Subcutaneous adipose tissue (tissue), 4 donors: ENCODE data around the gene AAR2. TPM values are rescaled to one million over a fixed set of nuclear protein-coding genes. Genes with fewer than 3 reads are reported as not detected.

ENCODE experiments used
- CTCF ChIP-seq: fragments of 450-650 bp; IDR thresholded peaks from one replicate; pipeline ENCODE4 v1.5.1; 2016; ENCODE audit warnings: low read depth, mild to moderate bottlenecking, control low read depth, antibody characterized with exemption, moderate library complexity
- total RNA-seq, 4 donors: library from RNA; depleted of rRNA; stranded (reverse); fragments of >200 nt; gene quantifications; one replicate each; pipeline ENCODE4 v1.1.0, GENCODE V29; 2016

Gene AAR2
- total RNA-seq, 4 donors from 2014 or later, result 25.2 to 32.4 (median 30.1) TPM

DNA sequence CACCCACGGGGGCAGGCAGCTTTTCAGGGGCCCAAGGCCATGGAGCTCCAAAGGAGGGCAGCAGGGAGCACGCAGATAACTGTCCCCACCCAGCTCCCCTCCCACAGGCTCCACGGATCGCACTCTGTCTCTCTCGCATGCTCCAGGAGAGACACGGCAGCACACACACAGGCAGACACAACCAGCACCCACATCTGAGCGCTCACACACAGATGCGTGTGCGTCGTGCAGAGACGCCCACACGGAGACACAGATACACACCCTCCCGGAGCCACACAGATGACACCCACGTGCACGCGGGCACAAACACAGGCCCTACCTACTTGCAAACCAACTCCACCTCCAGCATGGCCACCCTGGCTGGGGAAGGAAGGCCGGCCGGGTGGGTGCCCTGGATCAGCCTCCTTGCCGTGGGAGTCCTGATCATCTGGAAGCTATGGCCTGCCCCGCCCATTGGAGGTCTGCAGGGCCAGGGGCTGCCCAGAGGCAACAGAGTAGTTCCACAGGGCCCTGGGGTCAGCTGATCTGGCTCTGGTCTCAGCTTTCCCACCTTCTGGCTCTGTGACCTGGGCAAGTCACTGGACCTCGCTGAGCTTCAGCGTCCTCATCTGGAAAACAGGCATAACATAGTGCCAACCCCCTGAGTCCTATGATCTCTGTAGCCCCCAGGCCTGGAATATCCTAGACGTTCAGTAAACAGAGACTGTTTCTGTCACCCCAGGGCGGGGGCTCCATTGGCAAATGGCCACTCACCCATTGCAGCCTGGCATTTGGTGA, 31.5 kb downstream of the AAR2 start:
- TF ChIP-seq CTCF, result no peak

GRCh38 chr20:36268440-36269342, 32.4 kb downstream of the AAR2 start:
- no peak for TF ChIP-seq CTCF

DNA sequence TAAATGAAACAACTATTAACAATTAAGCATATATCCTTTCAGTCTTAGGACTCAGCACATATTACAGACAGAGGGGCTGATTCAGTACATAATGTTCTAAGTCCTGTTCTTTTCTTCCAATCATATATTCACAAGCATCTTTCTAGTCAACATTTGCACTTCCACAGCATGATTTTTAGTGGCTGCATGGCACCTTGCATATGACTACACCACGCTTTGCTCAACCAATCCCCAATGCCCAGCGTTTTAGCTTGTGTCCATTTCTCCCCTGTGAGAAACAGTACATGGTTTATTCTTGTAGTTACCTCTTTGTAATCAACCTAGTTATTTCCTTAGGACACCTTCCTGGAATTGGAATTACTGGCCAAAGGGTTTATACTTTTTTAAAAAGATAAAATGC, 33.2 kb downstream of the AAR2 start:
- no peak for TF ChIP-seq CTCF

- no peak for TF ChIP-seq CTCF
These were observed 34.7 kb downstream of the AAR2 start for GRCh38 chr20:36270744-36271638.

DNA sequence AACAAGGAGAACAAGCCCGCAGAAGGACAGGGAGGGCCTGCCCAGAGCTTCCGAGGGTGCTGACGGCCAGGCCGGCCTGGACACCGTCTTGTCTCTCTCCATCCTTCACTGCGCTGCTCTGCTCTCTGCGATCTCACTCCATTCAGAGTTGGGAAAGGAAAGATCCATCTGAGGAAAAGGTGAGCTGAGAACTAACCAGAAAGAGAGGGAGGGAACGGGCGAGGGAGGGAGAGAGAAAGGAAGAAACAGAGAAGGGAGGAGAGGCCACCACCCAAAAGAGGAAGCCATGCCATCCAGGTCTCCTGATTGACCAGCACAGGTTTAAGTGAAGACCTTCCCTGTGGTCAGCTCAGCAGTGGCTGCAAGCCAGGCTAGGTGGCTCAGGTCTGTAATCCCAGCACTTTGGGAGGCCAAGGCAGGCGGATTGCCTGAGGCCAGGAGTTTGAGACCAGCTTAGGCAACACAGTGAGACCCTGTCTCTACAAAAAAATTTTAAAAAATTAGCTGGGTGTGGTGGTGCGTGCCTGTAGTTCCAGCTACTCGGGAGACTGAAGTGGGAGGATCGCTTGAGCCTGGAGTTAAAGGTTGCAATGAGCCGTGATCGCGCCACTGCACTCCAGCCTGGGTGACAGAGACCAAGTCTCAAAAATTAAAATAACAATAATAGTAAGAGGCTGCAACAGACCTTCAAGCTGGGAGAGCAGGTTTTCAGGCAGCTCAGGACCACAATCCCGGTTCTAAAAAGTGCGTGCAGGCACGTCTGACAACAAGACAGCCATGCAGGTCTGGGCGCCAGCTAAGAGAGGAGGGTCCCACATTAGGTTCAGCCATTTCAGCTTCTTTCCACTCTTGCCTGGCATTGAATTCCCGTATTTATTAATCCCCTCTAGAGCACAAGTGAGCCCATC, 35.6 kb downstream of the AAR2 start:
- TF ChIP-seq CTCF, result no peak

DNA sequence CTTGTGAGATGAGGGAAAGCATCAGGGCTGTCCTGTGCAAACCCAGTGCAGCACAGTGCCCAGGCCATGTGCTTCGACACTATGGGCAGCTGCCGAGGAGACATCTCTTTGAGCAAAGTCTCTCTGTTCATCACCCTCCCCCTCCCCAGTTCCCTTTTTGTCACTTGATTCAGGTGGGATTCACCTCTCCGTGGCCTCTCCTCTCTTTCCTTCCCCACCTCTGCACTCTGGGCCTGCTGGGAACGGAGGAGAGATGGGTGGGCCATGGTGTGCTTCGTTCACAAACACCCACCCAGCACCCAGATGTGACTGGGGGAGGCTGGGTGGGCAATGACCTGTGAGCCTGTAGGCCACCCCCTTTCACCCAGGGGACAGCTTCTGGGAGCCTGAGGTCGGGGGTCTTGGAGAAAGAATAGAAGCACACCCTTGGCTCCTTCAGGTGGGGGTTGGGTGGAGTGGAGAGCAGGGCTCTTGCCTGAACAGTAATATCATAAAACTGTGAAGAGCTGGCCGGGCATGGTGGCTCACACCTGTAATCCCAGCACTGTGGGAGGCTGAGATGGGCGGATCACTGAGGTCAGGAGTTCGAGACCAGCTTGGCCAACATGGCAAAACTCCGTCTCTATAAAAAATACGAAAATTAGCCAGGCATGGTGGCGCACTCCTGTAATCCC, 36.4 kb downstream of the AAR2 start:
- no peak for TF ChIP-seq CTCF
